ENCODE data around the gene ZFR.
A peak's percentile ranks its signal among the peaks of the same experiment; 100 is the strongest.

ZFR gene

DNA sequence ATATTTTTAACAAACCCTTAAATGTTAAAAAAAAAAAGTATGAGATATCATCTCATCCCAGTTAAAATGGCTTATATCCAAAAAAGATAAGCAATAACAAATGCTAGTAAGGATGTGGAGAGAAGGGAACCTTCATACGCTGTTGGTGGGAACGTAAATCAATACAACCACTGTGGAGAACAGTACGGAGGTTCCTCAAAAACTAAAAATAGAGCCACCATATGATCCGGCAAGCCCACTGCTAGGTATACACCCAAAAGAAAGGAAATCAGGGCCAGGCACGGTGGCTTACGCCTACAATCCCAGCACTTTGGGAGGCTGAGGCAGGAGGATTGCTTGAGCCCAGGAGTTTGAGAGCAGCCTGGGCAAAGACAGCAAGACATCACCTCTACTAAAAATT lies 134.8 kb downstream of the ZFR start:
- peaks cover 3 to 5% of the 10 kb centered on the region in 2 experiments for H3K4me1 ChIP-seq (ENCODE audit: control insufficient read depth in 1 of 2, insufficient read depth in 2 of 2, low read length in 2 of 2)
- no CpG with 5 or more reads among the region's 6 CpGs for WGBS (ENCODE audit: extremely low coverage, insufficient coverage, insufficient read length)
- no peak overlapping the region for H2BK5ac ChIP-seq (ENCODE audit: low read depth, low read length, poor library complexity)

DNA sequence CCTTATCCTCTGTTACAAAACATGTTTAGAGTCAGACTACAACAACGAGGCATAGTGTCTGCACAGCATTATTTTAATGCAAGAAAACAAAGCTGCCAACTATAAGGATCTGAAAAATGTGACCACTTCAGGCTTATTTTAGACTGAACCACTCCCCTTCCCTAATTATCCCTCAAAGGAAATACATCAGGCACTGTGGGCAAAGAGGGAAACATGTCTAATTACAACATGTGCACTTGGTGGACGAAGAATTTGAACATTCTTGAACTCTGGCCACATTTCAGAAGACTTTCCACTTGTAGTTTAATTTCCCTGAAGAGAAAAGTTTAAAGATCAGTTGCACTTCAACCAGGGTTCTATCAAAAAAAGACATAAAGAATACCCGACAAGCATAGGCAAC lies 135.6 kb downstream of the ZFR start:
- no peak overlapping the region for H2AK5ac ChIP-seq (ENCODE audit: low read length)
- H3K14ac ChIP-seq (ENCODE audit: low read length), result no peak overlapping the region
- peaks cover 7% of the 10 kb centered on the region for H3K79me1 ChIP-seq (ENCODE audit: low read length)
- no peak overlapping the region for H3K4me2 ChIP-seq (ENCODE audit: low read length)
- H4K8ac ChIP-seq (ENCODE audit: low read depth, low read length), result no peak overlapping the region
- no peak overlapping the region for H4K91ac ChIP-seq (ENCODE audit: low read depth, low read length)
- H3K36me3 ChIP-seq (ENCODE audit: control insufficient read depth in 1 of 2, insufficient read depth in 2 of 2, low read length in 2 of 2), result no peaks in the 10 kb centered on the region
- no peak overlapping the region for H3K27ac ChIP-seq (ENCODE audit: low read depth, low read length)
- H3K4ac ChIP-seq (ENCODE audit: low read depth, low read length), result no peak overlapping the region
- no CpG with 5 or more reads among the region's 3 CpGs for WGBS (ENCODE audit: extremely low coverage, insufficient coverage, insufficient read length)
- H4K12ac ChIP-seq (ENCODE audit: low read depth, low read length), result no peak overlapping the region
- H3K27me3 ChIP-seq (ENCODE audit: insufficient read depth, low read length), result no peaks in the 10 kb centered on the region
- no peak overlapping the region for H3K18ac ChIP-seq (ENCODE audit: low read length)
- H2BK5ac ChIP-seq (ENCODE audit: low read depth, low read length, poor library complexity), result no peak overlapping the region
- no peak overlapping the region for H2BK120ac ChIP-seq (ENCODE audit: insufficient read depth, low read length, poor library complexity)
- no peak overlapping the region for H2BK12ac ChIP-seq (ENCODE audit: low read length)
- H3K9me3 ChIP-seq (ENCODE audit: insufficient read depth, low read depth, low read length), result no peaks in the 10 kb centered on the region
- DNase-seq, result no peak
- H3K79me2 ChIP-seq (ENCODE audit: control insufficient read depth, insufficient read depth, low read length, poor library complexity), result peaks cover 10% of the 10 kb centered on the region
- no peak overlapping the region for H3K4me3 ChIP-seq (ENCODE audit: low read depth, low read length)
- H3K4me1 ChIP-seq (ENCODE audit: control insufficient read depth in 1 of 2, insufficient read depth in 2 of 2, low read length in 2 of 2), result peaks cover 3 to 5% of the 10 kb centered on the region in 2 experiments
- no peak overlapping the region for H3K9ac ChIP-seq (ENCODE audit: low read length)
- no peak overlapping the region for H3K23ac ChIP-seq (ENCODE audit: low read length)
- H2AFZ ChIP-seq (ENCODE audit: insufficient read depth, low read length, poor library complexity), result no peak overlapping the region

More for the DNA sequence above, 134.8 kb downstream of the ZFR start:
- no peaks in the 10 kb centered on the region for H3K27me3 ChIP-seq (ENCODE audit: insufficient read depth, low read length)
- no peak overlapping the region for H4K8ac ChIP-seq (ENCODE audit: low read depth, low read length)
- no peak overlapping the region for H2AFZ ChIP-seq (ENCODE audit: insufficient read depth, low read length, poor library complexity)
- no peaks in the 10 kb centered on the region for H3K36me3 ChIP-seq (ENCODE audit: control insufficient read depth in 1 of 2, insufficient read depth in 2 of 2, low read length in 2 of 2)
- no peak overlapping the region for H3K23ac ChIP-seq (ENCODE audit: low read length)
- no peak overlapping the region for H4K12ac ChIP-seq (ENCODE audit: low read depth, low read length)
- no peak overlapping the region for H3K9ac ChIP-seq (ENCODE audit: low read length)
- H3K27ac ChIP-seq (ENCODE audit: low read depth, low read length), result no peak overlapping the region
- H3K4ac ChIP-seq (ENCODE audit: low read depth, low read length), result no peak overlapping the region
- H3K4me2 ChIP-seq (ENCODE audit: low read length), result no peak overlapping the region
- peaks cover 7% of the 10 kb centered on the region for H3K79me1 ChIP-seq (ENCODE audit: low read length)
- H3K9me3 ChIP-seq (ENCODE audit: insufficient read depth, low read depth, low read length), result no peaks in the 10 kb centered on the region
- no peak overlapping the region for H2AK5ac ChIP-seq (ENCODE audit: low read length)
- DNase-seq, result no peak
- H3K14ac ChIP-seq (ENCODE audit: low read length), result no peak overlapping the region
- H3K79me2 ChIP-seq (ENCODE audit: control insufficient read depth, insufficient read depth, low read length, poor library complexity), result peaks cover 8% of the 10 kb centered on the region
- no peak overlapping the region for H3K4me3 ChIP-seq (ENCODE audit: low read depth, low read length)
- H2BK120ac ChIP-seq (ENCODE audit: insufficient read depth, low read length, poor library complexity), result no peak overlapping the region
- no peak overlapping the region for H4K91ac ChIP-seq (ENCODE audit: low read depth, low read length)
- no peak overlapping the region for H2BK12ac ChIP-seq (ENCODE audit: low read length)
- H3K18ac ChIP-seq (ENCODE audit: low read length), result no peak overlapping the region

GRCh38 chr5:32307769-32308194 lies 136.8 kb downstream of the ZFR start:
- Histone ChIP-seq H3K79me1 (ENCODE audit: low read length) (peaks cover 7% of the 10 kb centered on the region), H3K36me3 (ENCODE audit: control insufficient read depth in 1 of 2, insufficient read depth in 2 of 2, low read length in 2 of 2) (no peaks in the 10 kb centered on the region), H3K79me2 (ENCODE audit: control insufficient read depth, insufficient read depth, low read length, poor library complexity) (peaks cover 10% of the 10 kb centered on the region), H3K4me1 (ENCODE audit: control insufficient read depth in 1 of 2, insufficient read depth in 2 of 2, low read length in 2 of 2) (peaks cover 3 to 5% of the 10 kb centered on the region in 2 experiments), H3K18ac (ENCODE audit: low read length) (no peak overlapping the region), H2AK5ac (ENCODE audit: low read length) (no peak overlapping the region), H3K4me3 (ENCODE audit: low read depth, low read length) (no peak overlapping the region), H2BK12ac (ENCODE audit: low read length) (no peak overlapping the region), H3K9ac (ENCODE audit: low read length) (no peak overlapping the region), H2BK5ac (ENCODE audit: low read depth, low read length, poor library complexity) (no peak overlapping the region), H3K4me2 (ENCODE audit: low read length) (no peak overlapping the region), H3K4ac (ENCODE audit: low read depth, low read length) (no peak overlapping the region), H3K14ac (ENCODE audit: low read length) (no peak overlapping the region), H4K91ac (ENCODE audit: low read depth, low read length) (no peak overlapping the region), H3K23ac (ENCODE audit: low read length) (no peak overlapping the region), H4K12ac (ENCODE audit: low read depth, low read length) (no peak overlapping the region), H3K27ac (ENCODE audit: low read depth, low read length) (no peak overlapping the region), H2AFZ (ENCODE audit: insufficient read depth, low read length, poor library complexity) (no peak overlapping the region), H2BK120ac (ENCODE audit: insufficient read depth, low read length, poor library complexity) (no peak overlapping the region), H4K8ac (ENCODE audit: low read depth, low read length) (no peak overlapping the region), H3K27me3 (ENCODE audit: insufficient read depth, low read length) (no peaks in the 10 kb centered on the region), H3K9me3 (ENCODE audit: insufficient read depth, low read depth, low read length) (no peaks in the 10 kb centered on the region)
- no peak for DNase-seq
- no CpG with 5 or more reads among the region's 4 CpGs for WGBS (ENCODE audit: extremely low coverage, insufficient coverage, insufficient read length)

GRCh38 chr5:32304622-32305021 lies 139.9 kb downstream of the ZFR start:
- Histone ChIP-seq H2AFZ (ENCODE audit: insufficient read depth, low read length, poor library complexity) (no peak overlapping the region), H2BK12ac (ENCODE audit: low read length) (no peak overlapping the region), H3K27ac (ENCODE audit: low read depth, low read length) (no peak overlapping the region), H4K8ac (ENCODE audit: low read depth, low read length) (no peak overlapping the region), H3K36me3 (ENCODE audit: control insufficient read depth in 1 of 2, insufficient read depth in 2 of 2, low read length in 2 of 2) (no peaks in the 10 kb centered on the region), H3K23ac (ENCODE audit: low read length) (peak overlapping the region; percentile 86), H4K12ac (ENCODE audit: low read depth, low read length) (no peak overlapping the region), H3K79me1 (ENCODE audit: low read length) (no peaks in the 10 kb centered on the region), H3K79me2 (ENCODE audit: control insufficient read depth, insufficient read depth, low read length, poor library complexity) (peaks cover 2% of the 10 kb centered on the region), H3K4me2 (ENCODE audit: low read length) (no peak overlapping the region), H3K9ac (ENCODE audit: low read length) (peak overlapping the region; percentile 70), H3K4me1 (ENCODE audit: control insufficient read depth in 1 of 2, insufficient read depth in 2 of 2, low read length in 2 of 2) (no peaks in the 10 kb centered on the region), H4K91ac (ENCODE audit: low read depth, low read length) (no peak overlapping the region), H2AK5ac (ENCODE audit: low read length) (no peak overlapping the region), H2BK120ac (ENCODE audit: insufficient read depth, low read length, poor library complexity) (no peak overlapping the region), H3K4ac (ENCODE audit: low read depth, low read length) (no peak overlapping the region), H3K9me3 (ENCODE audit: insufficient read depth, low read depth, low read length) (no peaks in the 10 kb centered on the region), H3K4me3 (ENCODE audit: low read depth, low read length) (no peak overlapping the region), H3K27me3 (ENCODE audit: insufficient read depth, low read length) (no peaks in the 10 kb centered on the region), H3K14ac (ENCODE audit: low read length) (no peak overlapping the region), H3K18ac (ENCODE audit: low read length) (no peak overlapping the region), H2BK5ac (ENCODE audit: low read depth, low read length, poor library complexity) (no peak overlapping the region)
- WGBS (ENCODE audit: extremely low coverage, insufficient coverage, insufficient read length), result no CpG with 5 or more reads among the region's 5 CpGs
- no peak for DNase-seq
